BLaER1 treated with 17β-estradiol and CSF1 and Interleukin-3, amounts not matched to agents 10 nM and 100 nM (cell line): ENCODE measurements around the gene CENPQ.

Experiments used
- H3K27ac ChIP-seq, 11 experiments: shearing (Covaris generic); formaldehyde crosslinking; 2 replicates each; pipeline ENCODE4 v1.8.1; 2022
- H3K27me3 ChIP-seq, 11 experiments: shearing (Covaris generic); formaldehyde crosslinking; 2 replicates each; pipeline ENCODE4 v1.8.1; 2022
- H3K36me3 ChIP-seq, 11 experiments: shearing (Covaris generic); formaldehyde crosslinking; 2 replicates each; pipeline ENCODE4 v1.8.1; 2022
- H3K4me1 ChIP-seq, 10 experiments: shearing (Covaris generic); formaldehyde crosslinking; 2 replicates each; pipeline ENCODE4 v1.8.1; 2022
- H3K4me2 ChIP-seq, 11 experiments: shearing (Covaris generic); formaldehyde crosslinking; 2 replicates each; pipeline ENCODE4 v1.8.1; 2022
- H3K4me3 ChIP-seq, 10 experiments: shearing (Covaris generic); formaldehyde crosslinking; 2 replicates each; pipeline ENCODE4 v1.8.1; 2022
- H3K9ac ChIP-seq, 11 experiments: shearing (Covaris generic); formaldehyde crosslinking; 2 replicates each; pipeline ENCODE4 v1.8.1; 2022
- H3K9me3 ChIP-seq, 11 experiments: shearing (Covaris generic); formaldehyde crosslinking; replicated peaks in 1 of 11; 2 replicates each; pipeline ENCODE4 v1.8.1; 2022
- H4K20me1 ChIP-seq, 11 experiments: shearing (Covaris generic); formaldehyde crosslinking; 2 replicates each; pipeline ENCODE4 v1.8.1; 2022
- Cebpa-rat ChIP-seq, 11 experiments: shearing (Covaris generic); IDR thresholded peaks; 2 replicates each; pipeline ENCODE4 v1.8.1; 2022

Gene CENPQ

DNA sequence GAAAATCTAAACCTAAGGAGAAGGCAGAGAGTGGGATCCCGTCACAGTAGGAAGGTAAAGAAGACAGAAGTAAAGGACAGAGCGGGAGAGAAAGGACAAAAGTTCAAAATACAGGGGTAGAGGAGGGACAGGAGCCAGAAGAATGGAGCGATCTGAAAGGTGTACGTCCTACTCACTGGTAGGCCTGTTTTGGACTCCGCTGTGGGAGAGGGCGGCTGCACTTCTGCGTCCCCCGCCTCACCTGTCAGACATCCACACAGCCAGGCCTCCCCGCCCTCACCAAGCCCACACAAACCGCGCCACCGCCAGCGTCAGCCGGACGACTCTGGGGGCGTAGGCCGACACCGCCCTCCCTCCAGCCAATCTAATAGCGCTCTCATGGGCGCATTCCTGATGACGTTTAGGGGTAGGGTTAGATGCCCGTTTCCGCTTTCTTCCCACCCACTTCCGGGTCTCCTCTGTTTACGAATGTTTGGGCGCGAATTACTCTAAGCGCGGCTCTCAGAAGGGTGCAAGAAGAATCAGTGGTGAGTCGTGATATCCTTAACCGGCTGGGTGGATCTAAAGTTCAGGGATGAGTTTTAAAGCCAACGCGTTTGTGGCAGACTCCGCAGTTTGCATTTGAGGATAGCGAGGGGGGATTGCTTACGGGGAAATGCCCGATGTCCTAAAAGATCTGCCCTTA is at the start of gene CENPQ, which contains the start of gene MMUT:
TSS of gene CENPQ (plus strand) at position 444 of the 685 bp plus-strand sequence. CDS start 6,807 bp downstream, outside the sequence.
TSS of gene MMUT (minus strand) at position 327 of the 685 bp plus-strand sequence. CDS start 3,787 bp downstream, outside the sequence.
- no peaks in the 10 kb centered on the region for H3K27me3 ChIP-seq
- H3K9me3 ChIP-seq, result no peaks in the 10 kb centered on the region
- H4K20me1 ChIP-seq, result peaks cover 0 to 3% (median 0%) of the 10 kb centered on the region in 11 experiments; a peak in 2 of 22 replicates
- peak within 1 kb of the TSS; percentile 80 to 97 (median 93) for H3K4me2 ChIP-seq
- peaks cover 0 to 17% (median 7%) of the 10 kb centered on the region in 11 experiments; a peak in 14 of 22 replicates for H3K36me3 ChIP-seq
- peak within 1 kb of the TSS; percentile 68 to 92 (median 84) for H3K27ac ChIP-seq
- H3K4me1 ChIP-seq, result peaks cover 37 to 55% (median 42%) of the 10 kb centered on the region in 10 experiments
- peak within 1 kb of the TSS; percentile 81 to 92 (median 87) for H3K9ac ChIP-seq
- H3K4me3 ChIP-seq, result peak within 1 kb of the TSS; percentile 66 to 96 (median 86)
- TF ChIP-seq Cebpa-rat (IDR thresholded peaks at IDR 0.05), result no peak

GRCh38 chr6:49415358-49415757 is 47.8 kb upstream of the CENPQ start:
- Histone ChIP-seq H3K27me3 (no peaks in the 10 kb centered on the region), H3K4me2 (no peak overlapping the region), H3K27ac (no peak overlapping the region), H4K20me1 (no peaks in the 10 kb centered on the region), H3K36me3 (no peaks in the 10 kb centered on the region), H3K4me1 (no peaks in the 10 kb centered on the region), H3K9ac (no peak overlapping the region), H3K9me3 (no peaks in the 10 kb centered on the region), H3K4me3 (no peak overlapping the region)
- TF ChIP-seq Cebpa-rat (IDR thresholded peaks at IDR 0.05), result no peak

GRCh38 chr6:49416195-49416594 is 47.0 kb upstream of the CENPQ start:
- no peaks in the 10 kb centered on the region for H3K36me3 ChIP-seq
- no peaks in the 10 kb centered on the region for H4K20me1 ChIP-seq
- no peaks in the 10 kb centered on the region for H3K9me3 ChIP-seq
- H3K4me1 ChIP-seq, result no peaks in the 10 kb centered on the region
- no peak overlapping the region for H3K27ac ChIP-seq
- H3K4me2 ChIP-seq, result no peak overlapping the region
- TF ChIP-seq Cebpa-rat (IDR thresholded peaks at IDR 0.05), result no peak
- H3K4me3 ChIP-seq, result no peak overlapping the region
- no peaks in the 10 kb centered on the region for H3K27me3 ChIP-seq
- H3K9ac ChIP-seq, result no peak overlapping the region

- no peak overlapping the region for H3K4me2 ChIP-seq
Measured at GRCh38 chr6:49423817-49424216, 39.4 kb upstream of the CENPQ start.

DNA sequence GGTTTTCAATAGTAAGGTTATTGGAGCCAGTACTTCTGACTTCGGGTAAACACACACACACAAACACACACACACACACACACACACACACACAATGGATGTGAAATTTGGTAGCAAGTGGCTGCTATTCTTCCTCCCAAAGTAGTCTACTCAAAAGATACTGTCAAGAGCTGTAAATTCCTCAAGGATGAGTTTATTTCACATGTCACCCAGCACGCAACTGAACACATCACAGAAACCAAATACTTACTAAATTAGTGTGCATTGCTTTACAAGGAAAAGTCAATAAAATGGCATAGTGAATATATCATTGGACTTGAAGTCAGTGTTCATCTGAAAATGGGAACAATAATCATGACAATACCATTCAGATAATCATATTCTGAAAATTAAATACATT is 33.0 kb upstream of the CENPQ start:
- H3K9me3 ChIP-seq, result no peaks in the 10 kb centered on the region
- H3K36me3 ChIP-seq, result peaks cover 5 to 61% (median 33%) of the 10 kb centered on the region in 11 experiments; a peak in 21 of 22 replicates
- no peaks in the 10 kb centered on the region for H3K4me1 ChIP-seq
- no peak overlapping the region for H3K9ac ChIP-seq
- no peak overlapping the region for H3K27ac ChIP-seq
- H3K27me3 ChIP-seq, result no peaks in the 10 kb centered on the region
- H3K4me2 ChIP-seq, result no peak overlapping the region
- no peak overlapping the region for H3K4me3 ChIP-seq
- H4K20me1 ChIP-seq, result no peaks in the 10 kb centered on the region
- no peak for TF ChIP-seq Cebpa-rat (IDR thresholded peaks at IDR 0.05)

More at GRCh38 chr6:49423817-49424216, 39.4 kb upstream of the CENPQ start:
- H3K27ac ChIP-seq, result no peak overlapping the region
- no peak overlapping the region for H3K4me3 ChIP-seq
- H3K9ac ChIP-seq, result no peak overlapping the region
- no peaks in the 10 kb centered on the region for H3K4me1 ChIP-seq
- no peaks in the 10 kb centered on the region for H3K27me3 ChIP-seq
- TF ChIP-seq Cebpa-rat (IDR thresholded peaks at IDR 0.05), result no peak
- peaks cover 0 to 2% (median 0%) of the 10 kb centered on the region in 11 experiments; a peak in 1 of 22 replicates for H3K36me3 ChIP-seq
- H3K9me3 ChIP-seq, result no peaks in the 10 kb centered on the region
- no peaks in the 10 kb centered on the region for H4K20me1 ChIP-seq

DNA sequence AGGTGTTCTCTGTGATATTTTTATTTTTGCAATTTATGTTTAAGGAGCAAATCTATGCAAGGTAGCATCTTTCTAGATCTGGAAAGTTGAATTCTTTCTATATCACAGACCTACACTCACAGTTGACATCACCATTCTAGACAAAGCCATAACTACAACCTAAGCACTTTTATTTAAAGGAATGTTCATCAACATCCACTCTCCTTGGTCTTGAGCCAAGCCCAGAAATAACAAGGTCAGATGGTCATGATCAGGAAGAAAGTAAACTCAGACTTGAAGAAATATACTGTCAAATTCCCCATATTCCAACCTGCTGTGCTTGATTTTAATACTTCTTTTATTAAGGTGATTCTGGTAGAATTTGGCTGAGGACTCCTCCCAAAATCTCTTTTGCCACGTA is 32.3 kb upstream of the CENPQ start:
- H3K4me2 ChIP-seq, result no peak overlapping the region

GRCh38 chr6:49453221-49453620 is 9.9 kb upstream of the CENPQ start:
- Histone ChIP-seq H3K9ac (no peak overlapping the region), H3K9me3 (no peaks in the 10 kb centered on the region), H4K20me1 (no peaks in the 10 kb centered on the region), H3K27me3 (no peaks in the 10 kb centered on the region), H3K4me1 (no peaks in the 10 kb centered on the region), H3K36me3 (peaks cover 13 to 85% (median 48%) of the 10 kb centered on the region in 11 experiments), H3K27ac (no peak overlapping the region), H3K4me2 (no peak overlapping the region), H3K4me3 (no peak overlapping the region)
- no peak for TF ChIP-seq Cebpa-rat (IDR thresholded peaks at IDR 0.05)

More for the DNA sequence above, 32.3 kb upstream of the CENPQ start:
- no peak for TF ChIP-seq Cebpa-rat (IDR thresholded peaks at IDR 0.05)
- Histone ChIP-seq H4K20me1 (no peaks in the 10 kb centered on the region), H3K27ac (no peak overlapping the region), H3K36me3 (peaks cover 12 to 68% (median 40%) of the 10 kb centered on the region in 11 experiments), H3K4me1 (no peaks in the 10 kb centered on the region), H3K27me3 (no peaks in the 10 kb centered on the region), H3K9ac (no peak overlapping the region), H3K4me3 (no peak overlapping the region), H3K9me3 (no peaks in the 10 kb centered on the region)

DNA sequence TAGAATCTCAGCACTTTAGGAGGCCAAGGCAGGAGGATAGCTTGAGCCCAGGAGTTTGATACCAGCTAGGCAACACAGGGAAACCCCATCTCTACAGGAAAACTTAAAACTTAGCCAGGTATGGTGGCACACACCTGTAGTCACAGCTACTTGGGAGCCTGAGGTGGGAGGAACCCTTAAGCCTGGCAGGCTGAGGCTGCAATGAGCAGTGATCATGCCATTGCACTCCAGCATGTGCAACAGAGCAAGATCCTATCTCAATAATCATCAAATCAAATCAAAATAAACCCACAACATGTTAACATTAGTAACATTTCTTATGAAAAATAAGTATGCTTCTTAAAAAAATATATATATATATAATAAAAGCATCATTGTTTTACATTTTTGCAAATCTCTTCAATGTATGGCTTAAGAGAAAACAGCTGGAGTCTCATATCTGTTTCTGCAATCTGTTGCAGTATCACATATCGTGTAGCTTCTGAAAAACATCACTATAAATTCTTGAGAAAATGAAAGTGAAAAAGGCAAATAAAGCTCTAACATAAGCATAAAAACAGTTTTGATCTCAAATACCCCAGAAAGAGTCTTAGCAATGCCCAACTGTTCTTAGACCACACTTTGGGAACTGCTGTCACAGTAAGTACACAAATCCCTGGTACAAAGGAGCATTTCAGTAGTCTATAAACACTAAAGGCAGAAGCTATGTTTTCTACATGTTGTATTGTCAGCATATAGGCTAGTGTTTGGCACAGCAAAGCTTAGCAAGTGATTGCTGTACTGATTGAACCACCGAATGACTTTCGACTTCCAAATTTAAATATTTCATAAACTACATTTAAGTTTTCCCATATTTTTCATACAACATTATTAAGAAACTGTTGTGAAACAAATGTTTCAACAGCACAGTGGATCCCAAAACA is 8.1 kb upstream of the CENPQ start:
- no peaks in the 10 kb centered on the region; a peak in 1 of 22 replicates for H4K20me1 ChIP-seq
- H3K27me3 ChIP-seq, result no peaks in the 10 kb centered on the region
- H3K4me2 ChIP-seq, result no peak overlapping the region
- peaks cover 11 to 78% (median 45%) of the 10 kb centered on the region in 11 experiments for H3K36me3 ChIP-seq
- H3K4me1 ChIP-seq, result peaks cover 0 to 12% (median 3%) of the 10 kb centered on the region in 10 experiments; a peak in 9 of 20 replicates
- no peak overlapping the region for H3K9ac ChIP-seq
- no peaks in the 10 kb centered on the region for H3K9me3 ChIP-seq
- H3K4me3 ChIP-seq, result no peak overlapping the region
- H3K27ac ChIP-seq, result no peak overlapping the region
- TF ChIP-seq Cebpa-rat (IDR thresholded peaks at IDR 0.05), result no peak

- Histone ChIP-seq H3K27ac (no peak overlapping the region), H3K4me3 (no peak overlapping the region), H4K20me1 (no peaks in the 10 kb centered on the region; a peak in 1 of 22 replicates), H3K4me1 (peaks cover 13 to 30% (median 18%) of the 10 kb centered on the region in 10 experiments), H3K9ac (no peak overlapping the region), H3K27me3 (no peaks in the 10 kb centered on the region), H3K4me2 (no peak overlapping the region), H3K9me3 (no peaks in the 10 kb centered on the region), H3K36me3 (peaks cover 8 to 54% (median 30%) of the 10 kb centered on the region in 11 experiments; a peak in 19 of 22 replicates)
- no peak for TF ChIP-seq Cebpa-rat (IDR thresholded peaks at IDR 0.05)
Measured at GRCh38 chr6:49457771-49458170, 5.4 kb upstream of the CENPQ start.
